HG03439 (cell line): ENCODE measurements around the gene LRRC8A.
"Not testable (repeated sequence)": the region's sequence is repeated elsewhere in the genome, so short reads cannot be mapped to it uniquely, and the experiment has no call there.

Source experiments
- ATAC-seq: cut with Tn5 transposase; IDR thresholded peaks from one replicate; pipeline ENCODE4 v1.9.1; 2021; ENCODE audit warnings: mild to moderate bottlenecking, moderate library complexity; ENCODE audit not compliant: unreplicated experiment

Gene LRRC8A

GRCh38 chr9:128863647-128864046 is 18.3 kb upstream of the LRRC8A start:
- peak; percentile 67 for ATAC-seq

GRCh38 chr9:128870128-128870940 is 11.6 kb upstream of the LRRC8A start:
- no peak for ATAC-seq

GRCh38 chr9:128870941-128871265 is 11.0 kb upstream of the LRRC8A start:
- ATAC-seq, result not testable (repeated sequence)

- ATAC-seq, result no peak
Measured at GRCh38 chr9:128877852-128878251, 4.1 kb upstream of the LRRC8A start.

- ATAC-seq, result no peak
Measured at GRCh38 chr9:128882677-128883603, 1.0 kb downstream of the LRRC8A start.

DNA sequence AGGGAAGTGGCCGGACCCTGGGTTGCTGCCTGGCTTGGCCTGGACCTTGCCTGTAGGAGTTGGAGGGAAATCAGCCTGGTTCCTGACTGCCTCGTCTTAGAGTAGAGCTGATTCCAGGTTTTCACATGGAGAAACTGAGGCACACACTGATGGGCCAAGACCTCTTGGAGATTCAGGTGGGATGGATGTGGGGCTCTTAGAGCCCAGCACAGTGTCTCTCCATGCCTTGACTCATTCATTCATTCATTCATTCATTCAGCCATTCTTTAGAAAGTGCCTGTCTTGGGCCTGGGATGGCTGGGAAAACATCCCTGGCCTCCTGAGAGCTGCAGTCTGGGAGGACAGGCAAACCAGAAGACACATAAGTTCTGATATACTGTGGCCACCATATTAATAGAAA is 2.2 kb downstream of the LRRC8A start:
- no peak for ATAC-seq

GRCh38 chr9:128885376-128885775 is 3.4 kb downstream of the LRRC8A start:
- no peak for ATAC-seq

DNA sequence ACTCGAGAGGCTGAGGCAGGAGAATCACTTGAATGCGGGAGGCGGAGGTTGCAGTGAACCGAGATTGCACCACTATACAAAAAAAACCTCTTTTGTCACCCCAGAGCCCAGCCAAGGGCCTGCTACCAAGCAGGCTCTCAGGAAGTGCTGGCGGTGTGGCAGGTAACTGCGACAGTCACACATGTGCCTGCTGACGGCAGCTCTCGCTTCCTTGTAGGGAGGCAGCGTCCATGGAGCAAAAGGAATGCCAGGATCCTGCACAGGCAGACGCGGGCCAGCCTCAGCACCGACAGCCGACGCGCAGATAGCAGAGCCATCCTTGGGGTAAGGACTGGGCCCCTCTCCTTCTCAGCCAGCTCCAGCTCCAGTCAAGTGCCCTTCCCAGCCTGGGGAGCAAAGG is 3.9 kb downstream of the LRRC8A start:
- ATAC-seq, result no peak

- no peak for ATAC-seq
Measured at GRCh38 chr9:128886211-128886891, 4.4 kb downstream of the LRRC8A start.

DNA sequence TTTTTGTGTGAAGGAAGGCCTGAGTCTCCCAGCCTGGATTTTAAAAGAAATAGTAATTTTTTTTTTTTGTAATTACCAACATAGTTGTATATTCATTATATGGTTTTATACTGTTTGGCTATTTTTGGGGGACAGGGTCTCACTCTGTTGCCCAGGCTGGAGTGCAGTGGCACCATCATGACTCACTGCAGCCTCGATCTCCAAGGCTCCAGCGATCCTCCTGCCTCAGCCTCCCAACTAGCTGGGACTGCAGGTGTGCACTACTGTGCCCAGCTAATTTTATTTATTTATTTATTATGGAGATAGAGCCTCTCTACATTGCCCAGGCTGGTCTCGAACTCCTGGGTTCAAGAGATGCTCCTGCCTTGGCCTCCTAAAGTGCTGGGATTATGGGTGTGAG is 5.1 kb downstream of the LRRC8A start:
- no peak for ATAC-seq

GRCh38 chr9:128887914-128888350 is 6.0 kb downstream of the LRRC8A start:
- ATAC-seq, result no peak

DNA sequence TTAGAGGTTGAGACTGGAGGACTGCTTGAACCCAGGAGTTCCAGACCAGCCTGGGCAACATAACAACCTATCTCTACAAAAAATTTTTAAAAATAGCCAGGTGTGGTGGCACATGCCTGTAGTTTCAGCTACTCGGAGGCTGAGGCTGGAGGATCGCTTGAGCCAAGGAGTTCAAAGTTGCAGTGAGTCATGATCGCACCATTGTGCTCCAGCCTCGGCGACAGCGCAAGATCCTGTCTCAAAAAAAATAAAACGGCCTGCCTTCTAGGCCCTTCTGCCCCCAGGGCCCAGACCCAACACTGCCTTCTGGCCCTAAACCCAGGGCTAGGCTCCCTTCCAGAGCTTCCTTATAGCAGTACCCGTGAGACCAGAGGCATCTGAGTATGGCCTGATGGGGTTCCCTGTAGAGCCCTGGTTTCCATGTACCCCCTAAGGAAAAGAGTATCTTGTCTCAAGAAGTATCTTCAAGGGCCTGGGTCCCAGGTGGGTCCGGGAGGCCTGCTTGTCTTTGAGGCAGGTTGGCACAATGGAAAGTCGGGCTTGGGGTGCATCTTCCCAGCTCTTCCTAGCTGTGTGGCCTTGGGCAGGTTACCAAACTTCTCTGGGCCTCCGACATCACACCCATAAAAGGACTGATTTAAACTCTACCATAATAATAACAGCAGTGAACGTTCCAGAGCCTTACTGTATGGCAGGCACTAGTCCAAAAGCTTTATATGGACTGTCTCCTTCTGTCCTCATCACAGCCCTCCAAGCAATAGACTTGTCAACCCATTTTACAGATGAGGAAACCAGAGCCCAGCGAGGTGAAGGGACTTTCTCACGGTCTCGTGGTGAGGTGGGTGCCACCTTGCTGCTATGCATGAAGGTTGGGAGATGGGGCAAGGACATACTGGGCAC is 9.6 kb downstream of the LRRC8A start:
- ATAC-seq, result no peak

GRCh38 chr9:128892221-128892921 is 10.4 kb downstream of the LRRC8A start:
- ATAC-seq, result no peak

DNA sequence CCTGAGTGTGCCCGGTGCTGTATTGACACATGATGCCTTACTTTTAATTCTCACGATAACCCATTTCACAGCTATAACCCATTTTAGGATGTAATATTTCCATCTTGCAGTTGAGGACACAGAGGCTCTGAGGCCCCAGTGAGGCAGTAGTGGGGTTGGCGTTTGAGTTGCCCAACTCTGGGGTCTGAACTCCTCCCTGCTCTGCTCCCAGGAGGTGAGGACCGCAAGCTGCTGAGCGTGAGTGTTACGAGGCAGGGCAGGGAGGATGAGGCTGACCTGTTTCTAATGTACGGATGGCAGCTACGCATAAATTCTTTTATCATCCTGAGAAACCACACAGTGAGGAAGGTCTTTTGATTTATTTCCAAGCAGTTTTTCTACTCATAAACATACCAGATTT is 11.4 kb downstream of the LRRC8A start:
- ATAC-seq, result no peak

GRCh38 chr9:128894764-128895163 is 12.8 kb downstream of the LRRC8A start:
- no peak for ATAC-seq

- ATAC-seq, result no peak
Measured at GRCh38 chr9:128895556-128895955, 13.6 kb downstream of the LRRC8A start.

DNA sequence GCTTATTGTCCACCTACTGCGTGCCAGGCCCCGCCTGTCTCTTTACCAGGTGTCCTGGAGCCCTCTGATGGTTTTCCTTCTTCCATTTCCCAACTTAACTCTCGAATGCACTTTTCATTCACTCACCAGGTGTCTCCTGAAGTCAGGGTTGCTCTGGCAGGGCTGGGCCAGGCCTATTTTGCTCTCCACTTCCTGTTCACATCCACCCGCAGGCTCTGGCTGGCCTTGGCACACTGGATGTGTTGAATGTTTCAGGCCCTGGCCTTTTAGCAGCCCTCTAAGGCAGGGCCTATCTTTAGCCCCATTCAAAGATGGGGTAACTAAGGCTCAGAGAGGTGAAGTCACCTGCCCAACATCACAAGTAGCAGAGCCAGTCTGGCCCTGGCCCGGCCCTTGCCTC is 16.4 kb downstream of the LRRC8A start:
- ATAC-seq, result no peak

- ATAC-seq, result no peak
Measured at GRCh38 chr9:128898845-128899565, 17.1 kb downstream of the LRRC8A start.
